Endothelial cell of umbilical vein (primary cell): Measurements from ENCODE around the gene SEC14L1. TPM values are rescaled to one million over a fixed set of nuclear protein-coding genes. Genes with fewer than 3 reads are reported as not detected.
A peak's percentile ranks its signal among the peaks of the same experiment; 100 is the strongest.

Experiments
- Bru-seq: library from RNA; stranded (reverse); fragments of 400-500 nt; gene quantifications from one replicate; lab custom pipeline; 2021; lab: Mats Ljungman, UMichigan
- BruChase-seq, 2 experiments: library from RNA; stranded (reverse); fragments of 400-500 nt; gene quantifications; one replicate each; lab custom pipeline; 2021; lab: Mats Ljungman, UMichigan
- BruUV-seq: library from RNA; stranded (reverse); fragments of 400-500 nt; replicated peaks from 2 replicates; lab custom pipeline; 2021; lab: Mats Ljungman, UMichigan
- CTCF ChIA-PET: fragments of 300-600, 350-600 bp; sonication (Branson Sonifier 250); formaldehyde crosslinking; loops from one replicate; lab custom pipeline; 2021; ENCODE audit warnings: antibody characterized with exemption, inconsistent platforms; lab: Charles Lee
- POLR2A ChIA-PET: fragments of 300-600, 350-600 bp; sonication (Branson Sonifier 250); formaldehyde crosslinking; loops from one replicate; lab custom pipeline; 2021; ENCODE audit warnings: antibody characterized with exemption, inconsistent platforms; lab: Charles Lee
- DNase-seq: peaks from one replicate; pipeline ENCODE4 v3.0.0-alpha.2; 2011; ENCODE audit warnings: low read depth, low spot score
- FAIRE-seq: peaks from 2 replicates; lab custom pipeline; 2011; peaks lifted over from hg19 to GRCh38; lab: Jason Lieb, UNC
- H2AFZ ChIP-seq: 2 replicates; pipeline ENCODE4 v1.6.0; 2012; ENCODE audit warnings: low read depth, low read length, control low read depth, inconsistent platforms
- H3K27ac ChIP-seq: 2 replicates; pipeline ENCODE4 v1.5.1; 2011; ENCODE audit warnings: low read depth, mild to moderate bottlenecking, control low read depth, low read length, moderate library complexity; ENCODE audit not compliant: insufficient read depth
- H3K27me3 ChIP-seq, 2 experiments: 2 replicates each; pipeline versions ENCODE4 v1.6.0 to v1.6.1; 2011; ENCODE audit warnings: low read length in 2 of 2, mixed read lengths in 1 of 2; ENCODE audit not compliant: control insufficient read depth in 2 of 2, insufficient read depth in 2 of 2
- H3K36me3 ChIP-seq, 2 experiments: 2 replicates in 1 of 2; 3 replicates in 1 of 2; pipeline ENCODE4 v1.5.1; 2011; ENCODE audit warnings: low read length in 2 of 2, mild to moderate bottlenecking in 1 of 2, moderate library complexity in 1 of 2; ENCODE audit not compliant: control insufficient read depth in 2 of 2, insufficient read depth in 2 of 2; ENCODE audit errors: extremely low read depth in 1 of 2
- H3K4me1 ChIP-seq: 3 replicates; pipeline ENCODE4 v1.5.1; 2011; ENCODE audit warnings: mild to moderate bottlenecking, low read length; ENCODE audit not compliant: control insufficient read depth, insufficient read depth; ENCODE audit errors: extremely low read depth
- H3K4me2 ChIP-seq: 2 replicates; pipeline ENCODE4 v1.6.1; 2011; ENCODE audit warnings: low read length, control low read depth, mixed read lengths; ENCODE audit not compliant: insufficient read depth
- H3K4me3 ChIP-seq, 3 experiments: fragments of 200-600 bp in 1 of 3; sonication (generic), shearing (Covaris generic) in 1 of 3; replicated peaks in 1 of 3; 2 replicates each; pipeline ENCODE4 v1.5.1; 2011 to 2016; ENCODE audit warnings: control low read depth in 3 of 3, low read length in 3 of 3, mild to moderate bottlenecking in 2 of 3, inconsistent platforms in 1 of 3, low read depth in 1 of 3, moderate library complexity in 1 of 3; ENCODE audit not compliant: insufficient read depth in 1 of 3
- H3K79me2 ChIP-seq: 2 replicates; pipeline ENCODE4 v1.6.0; 2012; ENCODE audit warnings: low read length, inconsistent platforms; ENCODE audit not compliant: control insufficient read depth, insufficient read depth
- H3K9ac ChIP-seq: replicated peaks from 2 replicates; pipeline ENCODE3; 2011; ENCODE audit warnings: low read length, control low read depth; ENCODE audit not compliant: insufficient read depth; ENCODE audit errors: extremely low read depth
- H3K9me1 ChIP-seq: replicated peaks from 3 replicates; pipeline ENCODE4 v1.6.0; 2011; ENCODE audit warnings: mild to moderate bottlenecking, low read length; ENCODE audit not compliant: control insufficient read depth, insufficient read depth; ENCODE audit errors: extremely low read depth
- H3K9me3 ChIP-seq: replicated peaks from 2 replicates; pipeline ENCODE4 v1.5.1; 2012; ENCODE audit warnings: low read length, inconsistent platforms; ENCODE audit not compliant: control insufficient read depth, insufficient read depth
- H4K20me1 ChIP-seq: replicated peaks from 2 replicates; pipeline ENCODE3; 2011; ENCODE audit warnings: mild to moderate bottlenecking, low read length; ENCODE audit not compliant: control insufficient read depth, insufficient read depth; ENCODE audit errors: extremely low read depth
- CTCF ChIP-seq, 2 donors: IDR thresholded peaks; 1 replicate in 1 of 2; 2 replicates in 1 of 2; pipeline ENCODE4 v1.5.1; 2011; ENCODE audit warnings: low read length in 2 of 2, mild to moderate bottlenecking in 2 of 2, moderate library complexity in 2 of 2, control low read depth in 1 of 2, inconsistent platforms in 1 of 2, low read depth in 1 of 2; ENCODE audit not compliant: insufficient read depth in 1 of 2; ENCODE audit errors: extremely low read depth in 1 of 2
- GATA2 ChIP-seq: IDR thresholded peaks from 2 replicates; pipeline ENCODE4 v1.7.0; 2011; ENCODE audit warnings: low read depth, mild to moderate bottlenecking, moderate library complexity, mixed read lengths, low read length; ENCODE audit not compliant: insufficient read length, insufficient read depth
- MYC ChIP-seq: IDR thresholded peaks from one replicate; pipeline ENCODE4 v1.6.1; 2011; ENCODE audit warnings: mild to moderate bottlenecking, low read depth, low read length
- POLR2A ChIP-seq: IDR thresholded peaks from 2 replicates; pipeline ENCODE4 v1.6.1; 2012; ENCODE audit warnings: low read depth, mild to moderate bottlenecking, control low read depth, low read length
- POLR2AphosphoS5 ChIP-seq: IDR thresholded peaks from 2 replicates; pipeline ENCODE4 v1.6.1; 2012; ENCODE audit warnings: low read depth, mild to moderate bottlenecking, control low read depth, low read length, moderate library complexity; ENCODE audit not compliant: insufficient read depth
- dilution Hi-C: fragments of 300-500 bp; cut with MboI; formaldehyde crosslinking; loops from one replicate; pipeline ENCODE4 v1.15.0; 2019; ENCODE audit warnings: low sequenced_read_pairs; ENCODE audit not compliant: extremely low pct_ligation_motif_present
- intact Hi-C: fragments of 100-400 bp; cut with micrococcal nuclease; formaldehyde crosslinking; loops from one replicate; pipeline ENCODE4 v1.10.0; 2022
- long read RNA-seq: library from polyadenylated mRNA; stranded (forward); transcript quantifications from one replicate; pipeline ENCODE4 v2.0.0, GENCODE V29; 2021
- polyA minus RNA-seq, 3 experiments: library from RNA; depleted of rRNA, polyadenylated mRNA; stranded (reverse); fragments of >200 nt; gene quantifications; 1 replicate in 1 of 3; 2 replicates in 2 of 3; pipeline ENCODE4 v1.2.3, GENCODE V29; 2011
- polyA plus RNA-seq, 4 experiments: library from polyadenylated mRNA; depleted of rRNA in 3 of 4; stranded (reverse) in 3 of 4; unstranded in 1 of 4; fragments of >200 nt; gene quantifications; 2 replicates each; pipeline versions ENCODE4 v1.2.1 to v1.2.3, GENCODE V29; 2011 to 2012; ENCODE audit warnings: missing spikeins in 1 of 4
- total RNA-seq: library from RNA; stranded (reverse); gene quantifications from 2 replicates; pipeline ENCODE4 v1.2.3, GENCODE V29; 2021

The SEC14L1 gene
- total RNA-seq (606 and 631 TPM in 2 replicates), polyA plus RNA-seq (215 and 276 TPM in 2 replicates), polyA minus RNA-seq (250 TPM in 2 replicates), Bru-seq, nascent RNA (percentile 99 among the genes with signal in this experiment), BruChase-seq, experiment 1, labeled RNA remaining after a 6-hour chase (percentile 99 among the genes with signal in this experiment), BruChase-seq, experiment 2, labeled RNA remaining after a 2-hour chase (percentile 99 among the genes with signal in this experiment)
- polyA plus RNA-seq (2011; cell fraction: cytosol; rRNA removed): 185 and 188 TPM in 2 replicates
- 360 and 367 TPM in 2 replicates for polyA plus RNA-seq (2011; cell fraction: nucleus; rRNA removed)
- polyA plus RNA-seq (2012): 277 and 279 TPM in 2 replicates
- polyA minus RNA-seq (2011; cell fraction: cytosol; rRNA and poly(A)+ RNA removed): 19.9 TPM
- 378 and 398 TPM in 2 replicates for polyA minus RNA-seq (2011; cell fraction: nucleus; rRNA and poly(A)+ RNA removed)
- long read RNA-seq, full-length matches to known transcripts: 191 of 668 reads
- long read RNA-seq, partial matches to known transcripts: 188 of 668 reads
- long read RNA-seq, other reads (novel, unspliced or antisense): 289 of 668 reads

- peaks cover 14 to 24% of the 10 kb centered on the region in 2 experiments for H3K36me3 ChIP-seq
- no peaks in the 10 kb centered on the region for H4K20me1 ChIP-seq
- H3K9ac ChIP-seq: peak within 1 kb of the TSS; percentile 100
- POLR2A ChIA-PET: interaction anchor here (0.8 to 4.0 kb wide), 6 partner anchors 12 to 52 kb away, joined by 4 to 44 read pairs (median 4); no protein-coding TSS in a partner anchor
- FAIRE-seq (no peak), DNase-seq (no peak)
- H3K4me3 ChIP-seq: peak within 1 kb of the TSS; percentile 68 to 96 (median 74)
- peak within 1 kb of the TSS; percentile 97 for H3K27ac ChIP-seq
- peaks cover 55% of the 10 kb centered on the region for H3K4me1 ChIP-seq
- intact Hi-C loops: loop anchor here (1.0 kb wide), 5 partner anchors 16 to 404 kb away; partner anchors contain the start of gene SRSF2
- CTCF ChIA-PET: interaction anchor here (0.6 to 4.2 kb wide), 9 partner anchors 12 to 65 kb away, joined by 3 to 28 read pairs (median 4); no protein-coding TSS in a partner anchor
- H3K9me3 ChIP-seq: no peaks in the 10 kb centered on the region
- no peaks in the 10 kb centered on the region for H3K27me3 ChIP-seq
- no peak within 1 kb of the TSS for H2AFZ ChIP-seq
- peak; percentile 19 for TF ChIP-seq POLR2AphosphoS5
- peak; percentile 6 for TF ChIP-seq POLR2A
- no peak for TF ChIP-seq CTCF (IDR thresholded peaks at IDR 0.05; ENCODE audit: extremely low read depth in 1 of 2, insufficient read depth in 1 of 2, low read depth in 1 of 2, low read length in 2 of 2)
- no peak for TF ChIP-seq GATA2
- TF ChIP-seq MYC: no peak
- dilution Hi-C loops: no loop called here
- H3K79me2 ChIP-seq: peaks cover 52% of the 10 kb centered on the region
- no peaks in the 10 kb centered on the region for H3K9me1 ChIP-seq
- peak within 1 kb of the TSS; percentile 99 for H3K4me2 ChIP-seq
- no TSS peak for BruUV-seq
Measured at GRCh38 chr17:77140878-77141767, at the start of gene SEC14L1. Gene SEC14L1, plus strand, starts transcription at chr17:77140969. Its CDS starts 2,628 bp downstream, at chr17:77143597.
